ENCODE measurements around the gene OR2H2.

GRCh38 chr6:29628419-29629281, 43.7 kb downstream of the OR2H2 start:
- TF ChIP-seq ZFP36L2 (CRISPR knock-in tag; IDR thresholded peaks at IDR 0.05) = no peak
- no peak for TF ChIP-seq ZBTB34 (CRISPR knock-in tag; IDR thresholded peaks at IDR 0.05)
- TF ChIP-seq POLR2A (IDR thresholded peaks at IDR 0.05; ENCODE audit: insufficient read depth in 1 of 2, low read depth in 2 of 2, low read length in 2 of 2) = no peak
- TF ChIP-seq NBN (conservative IDR thresholded peaks at IDR 0.05) = no peak
- TF ChIP-seq ZFX (CRISPR knock-in tag; IDR thresholded peaks at IDR 0.05; ENCODE audit: low read depth) = no peak
- TF ChIP-seq KLF16 (CRISPR knock-in tag; IDR thresholded peaks at IDR 0.05) = no peak
- TF ChIP-seq EP300 (IDR thresholded peaks at IDR 0.05; ENCODE audit: low read depth in 2 of 2, low read length in 2 of 2) = no peak
- TF ChIP-seq EP300 (CRISPR knock-in tag; IDR thresholded peaks at IDR 0.05; ENCODE audit: borderline replicate concordance) = no peak
- no peak for TF ChIP-seq ESRRA (CRISPR knock-in tag; IDR thresholded peaks at IDR 0.05; ENCODE audit: low read depth)
- no peak for TF ChIP-seq SMAD1 (CRISPR knock-in tag; IDR thresholded peaks at IDR 0.05; ENCODE audit: borderline replicate concordance, low read depth)
- TF ChIP-seq ZNF275 (CRISPR knock-in tag; IDR thresholded peaks at IDR 0.05; ENCODE audit: borderline replicate concordance) = no peak
- no peak for TF ChIP-seq NR1H2 (CRISPR knock-in tag; IDR thresholded peaks at IDR 0.05; ENCODE audit: borderline replicate concordance, low read depth)
- TF ChIP-seq MYNN (CRISPR knock-in tag; IDR thresholded peaks at IDR 0.05; ENCODE audit: low read depth) = no peak

Data from HepG2 (cell line).